ENCODE data around the gene RAMP1.

RAMP1 gene

DNA sequence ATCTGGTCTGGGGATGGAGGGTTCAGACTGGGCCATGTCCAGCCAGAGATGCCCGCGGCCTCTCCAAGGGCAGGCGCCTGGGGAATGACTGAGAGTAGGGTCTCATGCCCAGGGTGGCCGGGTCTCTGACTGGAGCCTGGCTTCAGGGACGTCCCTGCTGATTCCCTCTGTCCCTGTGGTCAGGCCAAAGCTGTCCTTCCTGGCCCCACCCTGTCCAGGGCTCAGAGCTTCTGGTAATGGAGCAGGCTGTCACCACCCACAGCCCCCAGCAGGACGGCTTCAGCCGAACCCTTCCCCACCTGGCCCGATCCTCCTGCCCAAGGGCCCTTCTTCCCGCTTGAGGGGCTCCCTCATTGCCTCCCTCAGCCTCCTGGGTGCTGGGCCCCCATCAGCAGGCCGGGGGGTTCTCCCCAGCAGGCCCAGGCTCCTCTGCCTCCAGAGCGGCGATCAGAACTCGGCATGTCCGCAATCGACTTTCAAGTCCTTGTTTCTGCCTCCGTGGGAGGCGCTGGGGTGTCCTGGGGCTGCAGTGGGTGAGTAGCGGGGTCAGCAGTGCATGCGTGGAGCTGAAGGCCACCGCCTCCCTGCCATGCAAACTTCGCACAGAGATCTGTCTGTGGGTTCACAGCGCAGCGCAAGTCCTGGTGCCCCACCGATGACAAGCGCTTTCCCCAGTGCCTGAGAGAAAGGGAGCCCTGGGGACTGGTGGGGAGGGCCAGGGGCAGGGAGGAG lies 18.3 kb downstream of the RAMP1 start:
- DNase-seq: no peak

- no peak for DNase-seq
Observed at GRCh38 chr2:237878321-237879057, 19.1 kb downstream of the RAMP1 start.

- DNase-seq: no peak
Observed at GRCh38 chr2:237879058-237879430, 19.6 kb downstream of the RAMP1 start.

DNA sequence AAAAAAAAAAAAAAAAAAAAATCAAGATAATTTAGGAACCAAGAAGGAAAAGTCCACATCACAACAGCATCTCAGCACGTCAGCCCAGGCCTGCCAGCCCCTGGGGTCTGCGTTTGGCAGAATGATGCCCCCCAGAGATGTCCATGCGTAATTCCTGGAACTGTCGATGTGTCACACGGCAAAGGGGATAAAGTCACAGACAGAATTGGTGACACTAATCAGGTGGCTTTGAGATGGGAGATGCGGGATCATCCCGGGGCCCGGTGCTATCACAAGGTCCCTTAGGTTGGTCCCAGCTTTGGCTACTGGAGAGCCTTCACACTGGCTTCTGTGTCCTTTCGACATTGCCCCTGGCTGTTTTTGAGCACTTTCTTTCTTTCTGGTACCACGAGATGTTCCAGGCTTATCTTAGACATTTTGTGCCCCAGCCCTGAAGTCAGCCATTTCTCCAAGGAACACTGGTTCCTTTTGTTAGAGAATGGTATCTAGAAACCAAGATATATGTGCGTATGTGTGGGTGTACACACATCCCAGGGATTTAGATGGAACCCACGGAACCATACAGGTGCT lies 20.7 kb downstream of the RAMP1 start:
- no peak for DNase-seq

- DNase-seq: no peak
Observed at GRCh38 chr2:237882510-237883481, 23.4 kb downstream of the RAMP1 start.

DNA sequence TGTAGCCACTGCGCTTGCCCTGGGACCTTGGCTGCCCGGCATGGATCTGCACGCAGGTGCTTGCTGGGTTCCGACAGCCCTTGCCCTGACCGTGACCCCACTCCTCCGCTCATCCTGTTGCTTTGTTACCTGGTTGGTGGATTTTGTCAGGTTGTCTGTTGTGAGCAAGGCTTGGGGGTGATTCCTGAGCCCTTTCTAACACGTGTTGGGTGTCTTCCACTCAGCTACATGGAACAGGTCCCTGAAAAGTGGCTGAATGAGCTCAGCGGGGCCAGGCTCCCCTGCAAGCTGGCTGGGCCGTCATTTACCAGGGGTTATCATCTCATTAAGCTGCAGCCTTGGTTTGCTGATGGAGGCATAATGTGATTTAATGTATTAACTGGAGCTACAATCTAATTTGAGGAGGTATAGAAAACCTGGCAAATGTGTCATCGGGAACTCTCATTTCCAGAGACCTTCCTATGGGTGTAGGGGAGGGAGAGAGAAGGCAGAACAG lies 24.6 kb downstream of the RAMP1 start:
- DNase-seq: no peak

GRCh38 chr2:237884681-237885080 lies 25.3 kb downstream of the RAMP1 start:
- DNase-seq: no peak

DNA sequence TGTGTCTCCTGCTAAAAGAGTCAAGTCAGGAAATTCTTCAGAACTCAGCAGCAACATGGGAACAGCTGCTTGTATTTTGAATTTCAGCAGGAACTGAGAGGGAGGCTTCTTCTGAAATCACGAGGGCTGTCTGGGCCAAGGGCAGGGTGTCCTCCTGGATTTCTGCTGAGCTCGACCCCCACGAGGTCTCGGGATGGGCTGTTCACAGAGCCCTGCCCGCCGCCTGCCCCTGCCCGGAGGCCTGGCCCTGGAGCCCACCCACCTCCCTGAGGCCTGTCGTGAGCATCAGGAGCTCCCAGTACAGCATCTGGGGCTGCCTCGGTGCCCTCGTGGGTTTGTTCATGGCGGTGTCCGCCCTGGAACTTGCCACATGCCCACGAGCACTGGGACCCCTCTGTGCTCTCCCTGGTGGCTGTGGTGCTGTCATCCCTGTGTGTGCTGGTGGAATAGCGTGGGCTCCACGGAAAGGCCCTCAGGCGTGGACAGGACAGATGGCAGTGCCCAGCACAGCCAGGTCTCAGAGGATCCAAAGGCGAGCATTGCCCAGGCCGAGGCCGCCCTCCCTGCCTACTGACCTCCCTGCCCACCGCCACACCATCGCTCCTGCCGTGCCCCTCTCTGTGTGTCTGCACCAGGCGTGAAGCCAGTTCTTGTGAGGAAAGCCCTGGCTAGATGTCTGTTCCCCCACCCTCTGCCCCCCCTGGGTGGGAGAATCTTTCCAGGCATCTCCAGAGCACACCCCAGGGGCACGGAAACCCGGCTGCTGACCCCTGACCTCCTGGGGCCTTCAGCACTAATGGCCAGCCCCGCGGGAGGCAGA lies 25.9 kb downstream of the RAMP1 start:
- DNase-seq: no peak

DNA sequence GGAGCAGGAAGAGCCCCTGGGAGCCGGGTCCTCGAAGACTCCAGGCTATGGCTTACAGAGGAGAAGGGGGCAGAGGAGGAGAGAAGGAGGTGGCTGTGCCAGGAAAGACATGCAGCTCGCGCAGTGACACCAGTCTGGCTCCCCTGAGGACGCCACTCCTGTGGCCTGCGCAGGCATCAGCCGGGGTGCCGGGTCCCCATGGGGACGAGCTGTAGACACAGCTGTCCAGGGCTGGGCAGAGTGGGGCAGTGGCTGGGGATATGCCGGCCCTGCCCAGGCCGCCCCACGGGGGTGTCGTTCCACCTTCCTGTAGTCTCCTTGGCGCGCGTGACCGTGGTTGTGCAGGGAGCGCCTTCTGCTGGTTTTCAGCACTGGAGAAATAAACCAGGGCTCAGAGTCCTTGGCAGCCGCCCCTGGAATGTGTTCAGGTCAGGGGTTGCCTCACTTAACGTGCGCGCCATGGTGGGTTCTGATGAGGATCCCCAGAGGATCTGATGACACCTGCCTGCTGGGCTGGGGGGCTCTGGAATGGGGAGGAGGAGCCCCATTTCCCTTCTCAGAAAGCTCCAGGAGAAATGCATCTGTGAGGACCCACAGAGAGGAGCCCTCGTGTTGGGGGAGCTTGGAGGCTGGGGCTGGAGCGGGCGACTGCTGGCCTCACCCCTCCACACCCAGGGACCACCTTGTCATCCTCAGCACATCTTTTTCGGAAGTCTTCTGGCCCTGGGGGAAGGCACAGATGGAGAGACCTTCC lies 26.7 kb downstream of the RAMP1 start:
- no peak for DNase-seq

- DNase-seq: no peak
Observed at GRCh38 chr2:237886685-237887481, 27.5 kb downstream of the RAMP1 start.

- DNase-seq: no peak
Observed at GRCh38 chr2:237888389-237888788, 29.0 kb downstream of the RAMP1 start.

DNA sequence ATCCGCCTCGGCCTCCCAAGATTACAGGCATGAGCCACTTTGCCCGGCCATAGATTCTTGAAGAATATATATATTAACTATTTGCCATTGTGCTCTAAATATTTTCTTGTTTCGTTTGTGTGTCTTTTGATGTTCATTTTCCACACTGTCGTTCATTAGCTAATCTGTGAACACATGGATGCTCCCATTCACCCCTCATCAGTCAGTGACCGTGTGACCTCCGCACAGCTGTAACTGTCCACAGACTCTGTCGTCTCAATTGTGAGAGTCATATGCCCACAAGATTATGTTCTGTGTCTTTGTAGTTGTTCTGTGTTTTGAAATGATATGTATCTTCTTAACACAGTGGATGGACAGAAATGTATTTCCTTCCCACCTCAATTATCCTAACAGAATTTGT lies 29.6 kb downstream of the RAMP1 start:
- DNase-seq: no peak

DNA sequence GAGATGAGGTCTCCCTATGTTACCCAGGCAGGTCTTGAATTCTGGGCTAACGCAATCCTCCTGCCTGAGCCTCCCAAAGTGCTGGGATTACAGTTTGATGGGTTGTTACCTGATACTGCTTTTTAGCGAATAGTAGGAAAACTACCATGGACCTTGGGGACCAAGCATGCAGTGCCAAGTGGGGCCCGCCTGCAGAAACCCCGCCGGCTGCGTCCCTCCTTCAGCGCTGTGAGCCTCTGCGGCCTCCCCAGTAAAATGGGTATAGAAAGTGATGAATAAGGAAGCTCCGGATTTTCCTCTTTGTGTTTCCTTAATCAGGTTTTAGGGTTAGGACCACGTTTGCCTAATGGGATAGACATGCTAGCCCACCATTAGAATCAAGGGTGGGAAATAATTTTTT lies 30.4 kb downstream of the RAMP1 start:
- no peak for DNase-seq

DNA sequence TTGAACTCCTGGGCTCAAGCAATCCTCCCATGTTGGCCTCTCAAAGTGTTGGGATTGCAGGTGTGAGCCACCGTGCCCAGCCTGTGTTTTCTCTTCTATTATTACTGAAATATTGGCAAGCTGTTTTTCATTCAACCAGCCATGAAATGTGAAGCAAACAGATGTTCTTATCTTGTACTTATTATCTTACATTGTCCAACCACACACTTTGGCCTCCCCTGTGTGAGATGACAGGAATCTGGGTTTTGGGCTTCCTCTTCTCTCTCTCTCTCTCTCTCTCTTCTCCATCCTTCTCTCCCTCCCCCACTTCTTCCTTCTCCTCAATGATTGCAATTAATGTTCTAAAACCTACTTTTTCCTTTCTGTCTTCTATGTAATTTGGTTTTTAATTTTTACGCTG lies 33.1 kb downstream of the RAMP1 start:
- DNase-seq: no peak

- DNase-seq: no peak
Observed at GRCh38 chr2:237892984-237893595, 33.7 kb downstream of the RAMP1 start.

DNA sequence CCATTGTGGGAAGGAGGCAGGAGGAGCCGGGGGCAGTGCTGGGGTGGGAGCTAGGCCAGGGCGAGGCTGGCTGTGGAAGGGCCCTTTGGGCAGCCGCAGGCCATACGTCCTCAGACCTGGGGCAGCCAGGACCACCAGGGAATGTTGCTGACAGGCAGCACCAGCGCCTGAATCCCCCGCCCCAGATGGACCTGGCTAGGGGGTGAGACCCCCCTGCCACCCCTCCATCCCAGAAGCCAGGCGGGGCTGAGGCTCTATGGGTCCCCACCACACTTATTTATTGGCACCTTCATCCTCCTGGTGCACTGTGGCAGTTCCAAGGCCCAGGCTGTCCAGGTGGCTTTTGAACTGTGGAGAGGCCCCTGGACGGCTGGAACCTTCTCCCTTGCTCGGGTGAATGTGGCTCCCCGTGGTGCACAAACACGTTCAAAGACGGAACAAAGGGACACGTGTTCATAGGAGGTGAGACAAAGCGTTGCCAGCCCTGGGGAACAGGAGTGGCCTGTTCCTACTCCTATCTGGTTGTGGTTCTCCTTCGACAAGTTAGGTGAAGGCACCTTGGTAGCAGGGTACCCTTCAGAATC lies 35.1 kb downstream of the RAMP1 start:
- DNase-seq: no peak

GRCh38 chr2:237894986-237895543 lies 35.6 kb downstream of the RAMP1 start:
- no peak for DNase-seq

DNA sequence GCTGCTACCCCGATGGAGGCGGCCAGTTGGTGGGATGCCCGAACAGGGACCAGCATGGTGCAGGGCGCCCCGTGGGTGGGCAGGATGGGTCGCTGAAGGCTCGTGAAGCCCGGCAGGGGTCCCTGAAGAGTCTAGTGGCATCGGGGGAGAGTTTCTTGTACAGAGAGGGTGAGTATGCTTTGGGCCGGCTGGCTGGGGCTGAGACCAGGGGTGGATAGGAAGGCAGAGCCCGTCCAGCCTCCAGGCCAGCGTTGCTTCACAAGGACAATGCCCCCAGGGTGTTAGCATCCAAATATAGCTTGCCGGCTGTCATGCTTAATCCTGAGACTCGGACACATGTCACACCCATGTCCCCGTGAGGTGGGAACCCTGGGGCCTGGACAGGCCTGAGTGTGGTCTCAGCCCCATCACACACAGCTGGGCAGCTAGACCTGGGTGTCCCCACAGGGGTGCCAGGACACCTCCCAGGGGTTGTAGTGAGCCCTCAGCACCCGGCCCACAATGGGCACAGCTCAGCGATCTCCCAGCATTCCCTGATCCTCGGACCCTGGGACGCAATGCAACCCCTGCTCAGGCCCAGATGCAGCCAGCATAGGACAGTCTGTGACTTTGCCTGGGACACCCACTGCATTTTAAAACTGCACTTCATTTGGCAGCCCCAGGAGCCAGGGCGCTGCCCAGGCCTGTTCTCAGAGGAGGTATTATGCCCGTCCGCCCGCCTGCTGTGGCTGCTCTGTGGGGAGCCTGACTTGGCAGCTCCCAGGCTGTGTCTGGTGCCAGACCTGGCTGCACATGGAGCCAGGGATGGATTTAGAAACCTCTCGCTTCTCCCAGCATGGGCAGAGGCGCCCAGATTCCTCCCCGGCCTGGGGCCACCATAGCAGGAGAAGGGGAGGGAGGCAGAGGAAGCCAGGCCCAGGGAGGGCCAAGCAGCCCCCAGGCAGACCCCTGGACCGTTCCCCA lies 36.4 kb downstream of the RAMP1 start:
- no peak for DNase-seq
